Measurements from ENCODE around the gene NGDN. TPM values are rescaled to one million over a fixed set of nuclear protein-coding genes. Genes with fewer than 3 reads are reported as not detected.
A peak's percentile ranks its signal among the peaks of the same experiment; 100 is the strongest.

The NGDN gene
- total RNA-seq, 1 donor from 2014 or later: 23.2 TPM

- peak; percentile 63 for DNase-seq (ENCODE audit: low spot score)
- Mint-ChIP-seq H3K36me3 (ENCODE audit: low read depth) (no peaks in the 10 kb centered on the region), H3K9me3 (ENCODE audit: low read depth) (no peaks in the 10 kb centered on the region), H3K4me1 (ENCODE audit: low read depth) (no peaks in the 10 kb centered on the region), H3K27ac (ENCODE audit: unreplicated experiment) (no peak overlapping the region), H3K27me3 (ENCODE audit: low read depth) (peaks cover 34% of the 10 kb centered on the region), H3K4me3 (ENCODE audit: unreplicated experiment) (no peak overlapping the region)
- no peak for TF ChIP-seq CTCF (IDR thresholded peaks at IDR 0.05)
These were observed 40.6 kb upstream of the NGDN start for GRCh38 chr14:23428686-23429495.

- no peak for TF ChIP-seq CTCF (IDR thresholded peaks at IDR 0.05)
- no peak overlapping the region for H3K27ac Mint-ChIP-seq (ENCODE audit: unreplicated experiment)
- peak; percentile 47 for DNase-seq (ENCODE audit: low spot score)
- H3K4me1 Mint-ChIP-seq (ENCODE audit: low read depth): no peaks in the 10 kb centered on the region
- no peak overlapping the region for H3K4me3 Mint-ChIP-seq (ENCODE audit: unreplicated experiment)
- H3K27me3 Mint-ChIP-seq (ENCODE audit: low read depth): peaks cover 36% of the 10 kb centered on the region
- no peaks in the 10 kb centered on the region for H3K36me3 Mint-ChIP-seq (ENCODE audit: low read depth)
- H3K9me3 Mint-ChIP-seq (ENCODE audit: low read depth): no peaks in the 10 kb centered on the region
These were observed 39.3 kb upstream of the NGDN start for GRCh38 chr14:23430016-23430722.

- no peak for DNase-seq (ENCODE audit: low spot score)
- TF ChIP-seq CTCF (IDR thresholded peaks at IDR 0.05): no peak
- no peak overlapping the region for H3K27ac Mint-ChIP-seq (ENCODE audit: unreplicated experiment)
- no peaks in the 10 kb centered on the region for H3K4me1 Mint-ChIP-seq (ENCODE audit: low read depth)
- no peak overlapping the region for H3K4me3 Mint-ChIP-seq (ENCODE audit: unreplicated experiment)
- H3K9me3 Mint-ChIP-seq (ENCODE audit: low read depth): no peaks in the 10 kb centered on the region
- H3K36me3 Mint-ChIP-seq (ENCODE audit: low read depth): no peaks in the 10 kb centered on the region
- peaks cover 36% of the 10 kb centered on the region for H3K27me3 Mint-ChIP-seq (ENCODE audit: low read depth)
These were observed 38.8 kb upstream of the NGDN start for GRCh38 chr14:23430723-23431085.

- H3K4me1 Mint-ChIP-seq (ENCODE audit: low read depth): no peaks in the 10 kb centered on the region
- peak; percentile 36 for DNase-seq (ENCODE audit: low spot score)
- no peaks in the 10 kb centered on the region for H3K36me3 Mint-ChIP-seq (ENCODE audit: low read depth)
- no peak overlapping the region for H3K4me3 Mint-ChIP-seq (ENCODE audit: unreplicated experiment)
- no peaks in the 10 kb centered on the region for H3K9me3 Mint-ChIP-seq (ENCODE audit: low read depth)
- no peak overlapping the region for H3K27ac Mint-ChIP-seq (ENCODE audit: unreplicated experiment)
- no peak for TF ChIP-seq CTCF (IDR thresholded peaks at IDR 0.05)
- H3K27me3 Mint-ChIP-seq (ENCODE audit: low read depth): peaks cover 32% of the 10 kb centered on the region
These were observed 38.0 kb upstream of the NGDN start for GRCh38 chr14:23431486-23431885.

GRCh38 chr14:23432102-23432925, 37.2 kb upstream of the NGDN start:
- Mint-ChIP-seq H3K27me3 (ENCODE audit: low read depth) (peaks cover 32% of the 10 kb centered on the region), H3K36me3 (ENCODE audit: low read depth) (no peaks in the 10 kb centered on the region), H3K9me3 (ENCODE audit: low read depth) (no peaks in the 10 kb centered on the region), H3K27ac (ENCODE audit: unreplicated experiment) (no peak overlapping the region), H3K4me1 (ENCODE audit: low read depth) (no peaks in the 10 kb centered on the region), H3K4me3 (ENCODE audit: unreplicated experiment) (no peak overlapping the region)
- TF ChIP-seq CTCF (IDR thresholded peaks at IDR 0.05): no peak
- peak; percentile 70 for DNase-seq (ENCODE audit: low spot score)
